HG03354 (cell line): ENCODE measurements around the gene TRAF2.
"Not testable (repeated sequence)": the region's sequence is repeated elsewhere in the genome, so short reads cannot be mapped to it uniquely, and the experiment has no call there.

ENCODE experiments used
- ATAC-seq: cut with Tn5 transposase; IDR thresholded peaks from one replicate; pipeline ENCODE4 v1.9.1; 2021; ENCODE audit warnings: mild to moderate bottlenecking; ENCODE audit not compliant: unreplicated experiment, poor library complexity, severe bottlenecking

TRAF2 gene, protein sequence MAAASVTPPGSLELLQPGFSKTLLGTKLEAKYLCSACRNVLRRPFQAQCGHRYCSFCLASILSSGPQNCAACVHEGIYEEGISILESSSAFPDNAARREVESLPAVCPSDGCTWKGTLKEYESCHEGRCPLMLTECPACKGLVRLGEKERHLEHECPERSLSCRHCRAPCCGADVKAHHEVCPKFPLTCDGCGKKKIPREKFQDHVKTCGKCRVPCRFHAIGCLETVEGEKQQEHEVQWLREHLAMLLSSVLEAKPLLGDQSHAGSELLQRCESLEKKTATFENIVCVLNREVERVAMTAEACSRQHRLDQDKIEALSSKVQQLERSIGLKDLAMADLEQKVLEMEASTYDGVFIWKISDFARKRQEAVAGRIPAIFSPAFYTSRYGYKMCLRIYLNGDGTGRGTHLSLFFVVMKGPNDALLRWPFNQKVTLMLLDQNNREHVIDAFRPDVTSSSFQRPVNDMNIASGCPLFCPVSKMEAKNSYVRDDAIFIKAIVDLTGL

DNA sequence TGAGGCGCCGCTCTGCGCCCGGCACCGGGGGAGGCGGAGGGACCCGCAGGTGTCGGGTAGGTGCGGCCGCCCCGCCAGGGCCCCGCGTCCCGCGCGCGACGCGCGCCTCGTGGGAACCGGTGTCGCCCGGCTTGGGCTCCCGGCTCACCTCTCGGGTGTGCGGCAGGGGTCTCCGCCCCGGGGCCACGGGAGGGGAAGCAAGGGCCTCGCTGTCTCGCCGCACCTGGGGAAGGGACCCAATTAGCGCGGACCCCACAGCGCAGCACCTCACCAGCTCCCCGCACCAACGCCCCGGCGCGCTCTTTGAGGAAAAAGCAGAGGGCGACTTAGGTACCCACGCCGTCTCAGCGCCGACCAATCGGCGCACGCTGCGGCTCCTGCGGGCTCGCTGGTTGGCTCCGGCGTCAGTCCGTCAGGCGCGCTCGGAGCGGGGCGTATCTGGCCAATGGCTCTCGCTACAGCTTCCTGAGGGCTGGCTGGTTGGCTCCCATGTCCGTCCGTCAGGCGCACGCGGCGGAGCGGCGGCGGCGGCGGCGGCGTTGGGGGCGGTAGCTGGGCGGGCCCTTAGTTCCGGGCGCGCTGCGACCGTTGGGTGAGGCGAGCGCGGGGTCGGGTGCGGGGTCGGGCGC is at the start of gene TRAF2:
Gene TRAF2, plus strand, starts transcription at position 567 of the 629 bp plus-strand sequence. CDS start 12,225 bp downstream, outside the sequence.
- peak; percentile 84 for ATAC-seq

DNA sequence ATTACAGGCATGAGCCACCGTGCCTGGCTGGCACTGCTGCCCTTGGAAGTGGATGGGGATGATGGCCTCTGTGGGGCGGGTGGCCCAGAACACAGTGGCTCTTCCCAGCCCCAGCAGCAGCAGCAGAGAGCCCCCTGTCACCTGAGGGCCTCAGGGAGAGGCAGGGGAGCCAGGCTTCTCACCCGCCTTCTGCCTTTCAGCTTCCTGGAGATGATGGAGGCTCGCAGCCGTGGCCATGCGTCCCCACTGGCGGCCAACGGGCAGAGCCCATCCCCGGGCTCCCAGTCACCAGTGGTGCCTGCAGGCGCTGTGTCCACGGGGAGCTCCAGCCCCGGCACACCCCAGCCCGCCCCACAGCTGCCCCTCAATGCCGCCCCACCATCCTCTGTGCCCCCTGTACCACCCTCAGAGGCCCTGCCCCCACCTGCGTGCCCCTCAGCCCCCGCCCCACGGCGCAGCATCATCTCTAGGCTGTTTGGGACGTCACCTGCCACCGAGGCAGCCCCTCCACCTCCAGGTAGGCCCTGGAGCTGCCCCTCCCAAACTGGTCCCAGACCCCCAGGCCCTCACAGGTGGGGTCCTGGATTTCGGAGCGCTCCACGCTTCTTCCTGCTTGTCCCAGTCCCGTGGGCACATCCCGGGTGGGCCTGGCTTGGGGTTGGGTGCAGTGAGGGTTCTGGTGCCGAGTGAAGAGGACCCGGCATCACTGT is 49.0 kb upstream of the TRAF2 start:
- no peak for ATAC-seq

DNA sequence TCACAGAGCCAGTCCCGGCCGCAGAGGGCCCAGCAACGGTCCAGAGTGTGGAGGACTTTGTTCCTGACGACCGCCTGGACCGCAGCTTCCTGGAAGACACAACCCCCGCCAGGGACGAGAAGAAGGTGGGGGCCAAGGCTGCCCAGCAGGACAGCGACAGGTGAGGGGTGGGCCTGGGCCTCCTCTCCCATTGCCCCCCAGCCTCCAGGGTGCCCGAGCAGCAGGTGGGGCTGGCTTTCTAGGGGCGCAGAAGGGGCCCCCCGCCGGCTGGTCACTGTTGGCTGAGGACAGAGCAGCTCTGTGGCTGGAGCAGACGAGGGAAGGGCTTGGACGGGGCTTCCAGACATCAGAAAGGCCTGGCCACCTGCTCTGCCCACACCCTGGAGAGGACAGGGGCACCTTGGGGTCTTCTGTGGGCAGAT is 48.4 kb upstream of the TRAF2 start:
- ATAC-seq = not testable (repeated sequence)

DNA sequence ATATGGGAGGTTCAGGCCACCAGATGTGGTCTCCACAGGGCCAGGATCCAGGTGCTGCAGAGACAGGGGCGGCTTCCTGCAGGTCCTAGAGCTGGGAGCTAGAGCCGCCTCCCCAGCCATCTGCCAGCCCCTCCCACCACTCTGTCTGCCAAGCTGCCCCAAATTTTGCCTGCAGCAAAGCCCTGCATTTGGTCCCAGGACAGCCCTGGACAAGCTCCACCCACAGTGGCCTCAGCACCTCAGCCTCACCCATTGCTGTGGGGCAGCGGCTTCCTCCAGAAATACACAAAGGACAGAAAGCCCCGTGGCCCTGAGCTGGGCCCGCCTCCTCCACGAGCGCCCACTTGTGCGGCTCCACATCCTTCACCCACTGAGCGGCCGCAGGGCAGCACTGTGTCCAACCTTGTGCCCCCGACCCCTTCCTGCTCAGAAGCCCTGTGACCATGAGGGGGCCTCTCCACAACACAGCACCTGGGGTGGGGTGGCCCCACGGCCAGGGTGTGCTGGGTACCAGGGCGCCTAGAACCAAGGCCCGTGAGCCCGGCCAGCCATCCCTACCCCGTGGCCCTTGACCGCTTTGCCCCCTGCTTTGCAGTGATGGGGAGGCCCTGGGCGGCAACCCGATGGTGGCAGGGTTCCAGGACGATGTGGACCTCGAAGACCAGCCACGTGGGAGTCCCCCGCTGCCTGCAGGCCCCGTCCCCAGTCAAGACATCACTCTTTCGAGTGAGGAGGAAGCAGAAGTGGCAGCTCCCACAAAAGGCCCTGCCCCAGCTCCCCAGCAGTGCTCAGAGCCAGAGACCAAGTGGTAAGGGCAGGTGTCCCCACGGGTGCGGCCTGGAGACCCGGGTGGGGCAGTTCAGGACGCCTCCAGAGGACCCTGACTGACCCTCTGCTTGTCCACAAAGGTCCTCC is 47.7 kb upstream of the TRAF2 start:
- no peak for ATAC-seq

DNA sequence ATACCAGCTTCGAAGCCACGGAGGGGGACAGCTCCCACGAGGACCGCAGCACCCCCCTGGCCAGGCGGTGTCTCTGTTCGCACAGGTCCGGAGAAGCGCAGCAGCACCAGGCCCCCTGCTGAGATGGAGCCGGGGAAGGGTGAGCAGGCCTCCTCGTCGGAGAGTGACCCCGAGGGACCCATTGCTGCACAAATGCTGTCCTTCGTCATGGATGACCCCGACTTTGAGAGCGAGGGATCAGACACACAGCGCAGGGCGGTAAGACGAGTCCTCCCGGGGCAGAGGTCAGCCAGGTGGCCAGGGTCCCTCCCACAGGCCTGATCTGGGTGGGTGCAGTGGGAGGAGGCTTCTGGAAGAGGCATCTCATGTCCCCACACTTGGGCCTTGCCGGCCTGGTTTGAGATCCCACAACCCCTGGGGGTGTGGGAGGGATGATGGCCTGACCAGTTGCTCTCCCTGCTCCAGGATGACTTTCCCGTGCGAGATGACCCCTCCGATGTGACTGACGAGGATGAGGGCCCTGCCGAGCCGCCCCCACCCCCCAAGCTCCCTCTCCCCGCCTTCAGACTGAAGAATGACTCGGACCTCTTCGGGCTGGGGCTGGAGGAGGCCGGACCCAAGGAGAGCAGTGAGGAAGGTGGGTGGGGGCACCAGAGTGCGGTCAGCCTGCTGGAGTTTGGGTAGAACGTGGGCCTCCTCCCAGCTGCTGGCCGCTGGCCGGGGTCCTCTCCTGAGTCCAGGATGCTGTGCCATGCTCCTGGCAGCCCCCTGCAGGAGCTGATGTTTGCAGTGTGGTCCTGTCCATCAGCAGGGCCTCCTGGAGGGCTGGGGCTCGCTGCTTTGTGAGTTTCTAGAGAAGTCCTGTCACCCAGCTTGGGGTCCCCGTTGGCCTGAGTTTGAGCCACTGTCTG is 46.8 kb upstream of the TRAF2 start:
- no peak for ATAC-seq

DNA sequence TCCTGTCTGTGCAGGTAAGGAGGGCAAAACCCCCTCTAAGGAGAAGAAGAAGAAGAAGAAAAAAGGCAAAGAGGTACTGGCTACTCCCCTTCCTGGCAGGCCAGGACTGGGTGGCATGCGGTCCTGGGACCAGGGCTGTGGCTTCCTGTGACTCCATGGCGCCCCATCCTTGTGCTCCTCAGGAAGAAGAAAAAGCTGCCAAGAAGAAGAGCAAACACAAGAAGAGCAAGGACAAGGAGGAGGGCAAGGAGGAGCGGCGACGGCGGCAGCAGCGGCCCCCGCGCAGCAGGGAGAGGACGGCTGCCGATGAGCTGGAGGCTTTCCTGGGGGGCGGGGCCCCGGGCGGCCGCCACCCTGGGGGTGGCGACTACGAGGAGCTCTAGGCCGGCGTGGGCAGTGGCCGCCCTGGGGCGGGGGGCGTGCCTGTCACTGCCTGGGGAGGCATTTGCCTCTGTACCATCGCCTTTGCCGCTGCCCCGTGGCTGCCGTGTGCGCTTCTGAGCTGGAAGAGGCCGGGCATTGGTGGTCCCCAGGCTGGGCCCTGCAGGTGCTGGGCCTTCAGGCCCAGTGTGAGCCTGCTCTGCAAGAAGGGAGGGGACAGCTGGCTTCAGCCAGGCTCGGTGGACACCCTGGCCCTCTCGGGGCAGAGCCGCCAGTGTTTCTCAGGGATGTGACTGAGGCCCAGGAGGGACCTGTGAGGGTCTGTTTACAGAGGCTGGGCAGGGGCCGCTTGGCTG is 46.0 kb upstream of the TRAF2 start:
- no peak for ATAC-seq

DNA sequence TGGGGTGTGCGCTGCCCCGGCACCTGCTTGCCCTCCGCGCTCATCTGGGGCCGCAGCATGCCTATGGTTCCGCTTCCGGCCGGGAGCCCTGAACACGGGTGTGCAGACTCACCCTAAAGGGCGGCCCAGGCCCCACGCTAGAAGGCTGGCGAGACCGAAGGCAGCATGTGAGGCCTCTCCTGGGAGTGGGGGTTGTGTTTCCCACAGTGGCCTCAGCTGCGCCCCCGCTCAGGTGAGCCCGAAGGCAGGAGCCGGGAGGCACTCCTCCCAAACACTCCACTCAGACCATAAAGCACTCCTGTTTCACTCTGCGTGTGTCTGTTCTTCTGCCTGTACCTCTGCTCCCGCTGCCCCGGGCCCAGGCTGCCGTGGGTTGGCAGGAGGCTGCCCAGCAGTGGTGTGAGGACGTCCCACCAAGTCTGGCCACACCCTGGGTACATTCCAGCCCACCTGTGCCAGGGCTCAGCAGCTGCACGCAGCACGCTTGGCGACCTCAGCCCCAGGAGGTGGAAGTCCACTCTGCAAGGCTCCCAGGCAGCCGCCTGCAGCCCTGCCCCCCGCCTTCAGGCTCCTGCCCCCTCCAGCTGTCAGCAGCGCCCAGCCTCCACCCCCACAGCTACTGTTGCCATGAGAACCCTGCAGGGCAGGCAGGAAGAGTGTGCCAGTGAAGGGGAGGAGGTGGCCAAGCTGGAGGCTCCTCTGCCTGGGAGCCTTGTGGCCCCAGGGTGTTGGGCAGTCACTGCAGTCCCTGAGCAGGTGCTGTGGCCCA is 45.3 kb upstream of the TRAF2 start:
- ATAC-seq = no peak

DNA sequence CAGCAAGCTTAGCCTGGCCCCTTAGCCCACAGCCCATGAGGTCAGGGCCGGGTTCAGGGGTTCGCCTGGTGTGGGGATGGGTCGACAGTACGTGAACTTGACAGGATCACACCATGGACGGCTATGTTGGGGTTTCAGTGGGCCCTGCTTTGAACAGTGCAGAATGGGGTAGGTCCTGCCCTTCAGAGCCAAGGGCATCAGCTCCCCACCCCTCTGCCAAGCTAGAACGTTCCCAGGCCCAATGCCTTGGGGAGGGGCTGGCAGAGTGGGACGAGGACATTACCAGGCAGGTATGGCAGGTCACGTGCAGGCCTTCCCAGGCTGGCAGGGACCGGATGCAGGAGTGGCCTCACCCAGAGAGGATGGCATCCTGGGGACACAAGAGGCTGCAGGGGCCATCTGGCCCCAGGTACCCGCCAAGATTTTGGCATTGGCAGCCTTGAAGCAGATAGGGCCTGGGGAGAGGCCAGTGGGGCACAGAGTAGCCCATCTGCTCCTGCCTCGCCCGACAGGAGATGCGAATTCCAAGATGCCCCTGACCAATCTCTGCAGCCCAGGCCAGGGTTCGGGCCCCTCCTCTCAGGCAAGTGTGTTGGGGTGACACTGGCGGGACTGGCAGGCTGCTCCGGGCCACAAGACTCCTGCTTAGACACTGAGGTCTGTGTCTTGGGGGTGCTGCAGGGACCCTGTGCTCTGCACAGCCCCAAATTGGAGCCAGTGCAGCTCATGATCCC is 44.5 kb upstream of the TRAF2 start:
- ATAC-seq = not testable (repeated sequence)

DNA sequence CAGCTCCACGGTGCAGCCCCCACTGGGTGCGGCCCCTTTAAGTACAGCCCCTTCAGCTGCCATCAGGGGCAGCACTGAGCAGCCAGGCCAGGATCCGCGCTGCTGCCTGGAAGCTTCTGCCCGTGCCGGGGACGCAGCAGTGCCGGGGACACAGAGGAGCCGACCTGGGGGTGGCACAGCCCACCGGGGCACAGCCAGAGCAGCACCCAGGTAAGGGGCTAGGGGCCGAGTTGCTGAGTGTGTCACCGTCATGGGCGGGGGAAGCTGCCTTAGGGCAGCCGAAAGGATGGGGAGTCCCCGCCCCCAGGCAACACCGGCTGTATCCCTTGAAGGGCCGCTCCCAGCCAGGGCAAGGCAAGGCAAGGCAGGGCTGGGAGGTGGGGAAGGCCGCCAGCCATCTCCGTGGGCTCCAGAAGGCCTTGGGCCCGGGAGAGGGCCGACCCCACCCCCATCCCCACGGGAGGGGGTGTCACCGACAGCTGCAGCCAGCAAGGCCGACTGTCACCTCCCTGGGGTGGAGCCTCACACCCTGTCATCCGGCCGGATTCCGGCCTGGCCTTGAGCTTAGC is 43.9 kb upstream of the TRAF2 start, which contains the start of gene AJM1:
Gene AJM1, plus strand, starts transcription at position 99 of the 569 bp plus-strand sequence. CDS start 1,937 bp downstream, outside the sequence.
- peak; percentile 77 for ATAC-seq

DNA sequence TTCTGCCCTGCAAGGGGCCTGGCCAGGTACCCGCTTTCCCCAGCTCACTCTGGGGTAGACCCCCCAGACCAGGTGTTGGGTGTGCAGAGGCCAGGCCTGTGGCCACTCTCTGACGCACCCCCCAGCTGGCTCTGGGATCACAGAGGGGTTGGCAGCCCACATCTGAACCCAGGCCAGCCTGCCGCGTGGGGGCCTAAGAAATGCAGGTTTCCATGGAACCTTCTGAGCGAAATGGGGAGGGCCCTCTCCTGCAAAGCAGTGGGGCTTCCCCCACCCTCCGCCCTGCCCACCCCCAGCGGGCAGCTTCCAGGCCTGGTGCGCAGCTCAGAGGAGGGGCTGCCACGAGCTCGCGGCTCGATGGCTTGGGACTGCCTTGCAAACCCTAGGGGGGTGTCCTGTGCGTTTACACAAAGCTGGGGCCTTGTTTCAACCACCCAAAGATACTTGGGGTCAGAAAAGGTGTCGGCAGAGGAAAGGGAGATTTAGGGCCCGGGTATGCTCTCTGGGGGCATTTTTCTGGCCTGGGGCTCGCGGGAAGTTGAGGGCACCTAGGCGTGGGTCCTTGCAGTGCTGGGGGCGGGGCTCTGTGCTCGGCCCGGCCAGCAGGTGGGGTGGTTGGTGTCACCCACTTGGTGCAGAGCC is 43.0 kb upstream of the TRAF2 start:
- not testable (repeated sequence) for ATAC-seq

DNA sequence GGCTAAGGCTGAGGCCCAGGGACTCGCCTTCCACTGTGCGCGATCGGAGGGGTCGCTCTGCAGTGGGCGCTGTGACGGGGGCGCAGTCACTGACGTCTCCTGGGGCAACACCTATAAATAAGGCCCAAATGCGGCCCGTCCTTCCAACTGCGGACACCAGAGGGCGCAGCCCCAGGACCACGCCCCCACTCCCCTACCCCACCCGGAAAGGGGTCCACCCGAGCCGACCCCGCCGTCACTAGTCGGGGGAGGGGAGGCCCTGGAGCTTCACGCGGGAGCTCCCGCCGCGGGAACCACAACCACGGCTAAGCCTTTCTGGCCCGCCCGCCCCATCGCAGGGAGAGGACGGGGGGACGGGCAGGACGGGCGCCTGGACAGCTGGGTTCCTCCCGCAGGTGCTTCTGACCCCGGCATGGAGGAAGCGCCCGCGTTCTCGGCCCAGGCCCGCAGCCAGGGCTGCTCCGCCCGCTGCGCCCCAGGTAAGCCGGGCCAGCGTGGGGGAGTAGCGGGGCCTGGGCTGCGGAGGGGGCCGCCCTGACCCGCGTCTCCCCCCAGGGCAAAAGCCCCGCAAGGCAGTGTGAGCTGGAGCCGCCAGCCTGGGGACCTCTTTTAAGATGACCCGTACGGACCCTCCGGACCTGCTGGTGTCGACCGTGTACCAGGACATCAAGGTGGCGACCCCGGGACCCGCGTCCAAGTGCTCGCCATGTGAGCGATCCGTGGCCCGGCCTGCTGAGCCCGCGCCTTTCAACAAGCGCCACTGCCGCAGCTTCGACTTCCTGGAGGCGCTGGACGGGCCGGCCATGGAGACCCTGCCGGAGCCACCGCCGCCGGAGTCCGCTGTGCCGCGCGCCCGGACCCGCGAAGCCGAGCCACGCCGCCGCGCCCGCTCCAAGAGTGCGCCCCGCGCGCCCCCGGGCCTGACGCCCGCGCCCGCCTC is 42.2 kb upstream of the TRAF2 start:
- ATAC-seq = not testable (repeated sequence)

DNA sequence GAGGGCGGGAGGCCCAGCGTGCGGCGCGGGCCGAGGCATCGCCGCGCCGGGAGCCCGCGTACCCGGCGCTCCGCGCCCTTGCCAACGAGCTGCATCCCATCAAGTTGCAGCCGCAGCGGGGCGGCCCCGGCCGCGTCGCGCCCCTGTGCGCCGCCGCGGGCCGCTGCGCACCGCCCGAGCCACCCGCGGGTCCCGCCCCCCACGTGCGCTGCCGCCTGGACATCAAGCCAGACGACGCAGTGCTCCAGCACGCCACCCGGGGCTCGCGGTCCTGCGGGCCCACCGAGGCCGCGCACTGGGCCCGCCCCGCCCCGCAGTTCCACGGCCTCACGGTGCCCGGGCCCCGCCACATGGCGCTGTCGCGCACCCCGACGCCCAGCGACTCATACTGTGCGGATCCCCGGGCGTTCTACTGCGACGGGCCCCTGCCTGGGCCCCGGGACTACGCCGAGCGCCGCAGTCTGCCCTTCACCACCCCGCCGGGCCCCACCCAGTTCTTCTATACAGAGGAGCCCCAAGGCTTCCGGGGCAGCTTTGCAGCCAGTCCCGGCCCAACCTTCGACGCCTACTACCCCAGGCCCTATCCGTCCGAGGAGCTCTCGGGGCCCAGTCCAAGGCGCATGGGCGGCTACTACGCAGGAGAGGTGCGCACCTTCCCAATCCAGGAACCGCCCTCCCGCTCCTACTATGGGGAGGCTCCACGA is 41.4 kb upstream of the TRAF2 start:
- no peak for ATAC-seq

DNA sequence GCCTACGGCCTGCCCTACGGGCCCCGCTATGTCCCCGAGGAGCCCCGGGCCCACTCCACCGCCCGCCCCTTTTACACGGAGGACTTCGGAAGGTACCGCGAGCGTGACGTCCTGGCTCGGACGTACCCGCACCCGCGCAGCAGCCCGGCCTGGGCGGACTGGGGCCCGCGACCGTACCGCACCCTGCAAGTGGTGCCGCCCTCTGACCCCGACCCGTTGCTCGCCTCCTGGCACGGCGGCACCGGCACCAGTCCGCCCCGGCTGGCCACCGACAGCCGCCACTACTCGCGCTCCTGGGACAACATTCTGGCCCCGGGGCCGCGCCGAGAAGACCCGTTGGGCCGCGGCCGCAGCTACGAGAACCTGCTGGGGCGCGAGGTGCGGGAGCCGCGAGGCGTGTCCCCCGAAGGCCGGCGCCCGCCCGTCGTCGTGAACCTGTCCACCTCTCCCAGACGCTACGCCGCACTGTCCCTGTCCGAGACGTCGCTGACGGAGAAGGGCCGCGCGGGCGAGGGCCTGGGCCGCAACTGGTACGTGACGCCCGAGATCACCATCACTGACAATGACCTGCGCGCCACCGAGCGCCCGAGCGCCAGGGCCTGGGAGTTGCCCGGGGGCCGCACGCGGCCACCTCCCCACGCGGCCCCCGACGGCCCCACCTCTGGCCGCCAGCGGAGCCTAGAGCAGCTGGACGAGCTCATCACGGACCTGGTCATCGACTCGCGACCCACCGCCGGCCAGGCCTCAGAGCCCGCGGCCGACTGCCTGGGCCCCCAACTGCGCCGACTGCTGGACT is 40.7 kb upstream of the TRAF2 start:
- ATAC-seq = no peak
